GM21367 (cell line): Measurements from ENCODE around the gene PRDM15.
"Not testable (repeated sequence)": the region's sequence is repeated elsewhere in the genome, so short reads cannot be mapped to it uniquely, and the experiment has no call there.

Source experiments
- ATAC-seq: cut with Tn5 transposase; IDR thresholded peaks from one replicate; pipeline ENCODE4 v1.9.1; 2021; ENCODE audit not compliant: unreplicated experiment

The PRDM15 gene

GRCh38 chr21:41809891-41810596 lies 69.1 kb downstream of the PRDM15 start:
- ATAC-seq: no peak

- ATAC-seq: no peak
Measured at GRCh38 chr21:41808846-41809245, 70.3 kb downstream of the PRDM15 start.

GRCh38 chr21:41808094-41808493 lies 71.0 kb downstream of the PRDM15 start:
- no peak for ATAC-seq

GRCh38 chr21:41806773-41807172 lies 72.4 kb downstream of the PRDM15 start:
- ATAC-seq: no peak

- no peak for ATAC-seq
Measured at GRCh38 chr21:41805643-41806042, 73.5 kb downstream of the PRDM15 start.

- ATAC-seq: no peak
Measured at GRCh38 chr21:41805038-41805437, 74.1 kb downstream of the PRDM15 start.

- ATAC-seq: no peak
Measured at GRCh38 chr21:41804381-41804780, 74.8 kb downstream of the PRDM15 start.

GRCh38 chr21:41803316-41803715 lies 75.8 kb downstream of the PRDM15 start:
- no peak for ATAC-seq

- ATAC-seq: no peak
Measured at GRCh38 chr21:41802684-41803083, 76.5 kb downstream of the PRDM15 start.

- ATAC-seq: no peak
Measured at GRCh38 chr21:41802198-41802584, 77.0 kb downstream of the PRDM15 start.

GRCh38 chr21:41801321-41802197 lies 77.6 kb downstream of the PRDM15 start:
- ATAC-seq: no peak

- no peak for ATAC-seq
Measured at GRCh38 chr21:41800425-41801320, 78.5 kb downstream of the PRDM15 start.

GRCh38 chr21:41799763-41800162 lies 79.4 kb downstream of the PRDM15 start:
- no peak for ATAC-seq

- no peak for ATAC-seq
Measured at GRCh38 chr21:41798326-41798725, 80.8 kb downstream of the PRDM15 start.

- no peak for ATAC-seq
Measured at GRCh38 chr21:41796476-41797080, 82.6 kb downstream of the PRDM15 start.

GRCh38 chr21:41795726-41796125 lies 83.4 kb downstream of the PRDM15 start:
- ATAC-seq: no peak

- no peak for ATAC-seq
Measured at GRCh38 chr21:41794600-41794999, 84.5 kb downstream of the PRDM15 start.

GRCh38 chr21:41792711-41793110 lies 86.4 kb downstream of the PRDM15 start:
- ATAC-seq: no peak

- ATAC-seq: no peak
Measured at GRCh38 chr21:41786509-41786987, 92.6 kb downstream of the PRDM15 start.

- not testable (repeated sequence) for ATAC-seq
Measured at GRCh38 chr21:41785262-41785661, 93.9 kb downstream of the PRDM15 start.
